Measurements from ENCODE around the gene MZT2B. TPM values are rescaled to one million over a fixed set of nuclear protein-coding genes. Genes with fewer than 3 reads are reported as not detected.
"Not testable (repeated sequence)": the region's sequence is repeated elsewhere in the genome, so short reads cannot be mapped to it uniquely, and the experiment has no call there.

MZT2B gene
- total RNA-seq, 2 donors from 2014 or later, result 214 to 244 TPM

GRCh38 chr2:130162486-130162885 is 19.6 kb upstream of the MZT2B start:
- DNase-seq; ATAC-seq; intact Hi-C loops (cut with DNase I, micrococcal nuclease): not testable (repeated sequence)

- no peak for ATAC-seq
- DNase-seq, result no peak
These were observed 19.1 kb upstream of the MZT2B start for GRCh38 chr2:130162968-130163367.

GRCh38 chr2:130165293-130166016 is 16.6 kb upstream of the MZT2B start:
- intact Hi-C loops (cut with DNase I, micrococcal nuclease), result no loop called here
- DNase-seq (no peak), ATAC-seq (no peak)

More at GRCh38 chr2:130162968-130163367, 19.1 kb upstream of the MZT2B start:
- intact Hi-C loops (cut with DNase I, micrococcal nuclease), result no loop called here

- ATAC-seq; intact Hi-C loops (cut with DNase I, micrococcal nuclease); DNase-seq: not testable (repeated sequence)
These were observed 15.5 kb upstream of the MZT2B start for GRCh38 chr2:130166611-130167010.

- peak; percentile 31 for ATAC-seq
- DNase-seq; intact Hi-C loops (cut with DNase I, micrococcal nuclease): not testable (repeated sequence)
These were observed 12.9 kb upstream of the MZT2B start for GRCh38 chr2:130169163-130169562.

DNA sequence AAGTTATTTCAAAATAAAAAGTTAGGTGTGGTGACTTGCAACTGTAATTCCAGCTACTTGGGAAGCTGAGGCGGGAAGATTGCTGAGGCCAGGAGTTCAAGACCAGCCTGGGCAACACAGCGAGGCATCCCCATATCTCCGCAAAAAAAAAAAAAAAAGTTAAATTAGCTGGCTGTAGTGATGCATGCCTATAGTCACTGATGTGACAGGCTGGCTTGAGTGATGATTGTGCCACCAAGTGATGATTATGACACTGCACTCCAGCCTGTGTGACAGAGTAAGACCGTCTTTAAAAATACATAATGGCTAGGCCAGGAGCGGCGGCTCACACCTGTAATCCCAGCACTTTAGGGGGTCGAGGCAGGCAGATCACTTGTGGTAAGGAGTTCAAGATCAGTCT is 12.2 kb upstream of the MZT2B start:
- DNase-seq, result no peak
- ATAC-seq, result no peak
- intact Hi-C loops (cut with DNase I, micrococcal nuclease), result no loop called here

DNA sequence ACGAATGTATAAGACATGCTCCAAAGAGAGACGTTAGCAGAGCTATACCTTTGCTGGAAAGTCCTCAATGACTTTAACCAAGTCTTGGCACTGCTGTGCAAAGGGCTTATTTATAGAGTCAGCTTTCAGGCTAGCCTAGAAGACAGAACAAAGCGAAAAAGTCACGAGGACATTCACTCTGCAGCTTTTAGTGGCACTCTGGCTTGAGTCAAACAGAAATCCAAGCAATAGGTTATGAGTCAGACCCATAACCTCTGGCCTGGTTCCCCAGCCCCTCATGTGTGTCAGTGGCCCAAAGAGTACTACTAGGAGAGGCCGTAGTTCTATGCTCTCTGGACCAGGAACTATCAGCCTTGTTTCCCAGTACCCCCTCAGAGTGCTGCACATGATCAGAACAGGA is 7.2 kb upstream of the MZT2B start:
- intact Hi-C loops (cut with DNase I, micrococcal nuclease); ATAC-seq: not testable (repeated sequence)

GRCh38 chr2:130180404-130181324 is 1.4 kb upstream of the MZT2B start:
- not testable (repeated sequence) for DNase-seq, ATAC-seq
- intact Hi-C loops (cut with DNase I, micrococcal nuclease), result loop anchor here in 1 of 2 donors (10.0 kb wide), 1 partner anchor 164 kb away; the partner anchor contains the start of gene IMP4

More for the DNA sequence above, 7.2 kb upstream of the MZT2B start:
- DNase-seq, result not testable (repeated sequence)

DNA sequence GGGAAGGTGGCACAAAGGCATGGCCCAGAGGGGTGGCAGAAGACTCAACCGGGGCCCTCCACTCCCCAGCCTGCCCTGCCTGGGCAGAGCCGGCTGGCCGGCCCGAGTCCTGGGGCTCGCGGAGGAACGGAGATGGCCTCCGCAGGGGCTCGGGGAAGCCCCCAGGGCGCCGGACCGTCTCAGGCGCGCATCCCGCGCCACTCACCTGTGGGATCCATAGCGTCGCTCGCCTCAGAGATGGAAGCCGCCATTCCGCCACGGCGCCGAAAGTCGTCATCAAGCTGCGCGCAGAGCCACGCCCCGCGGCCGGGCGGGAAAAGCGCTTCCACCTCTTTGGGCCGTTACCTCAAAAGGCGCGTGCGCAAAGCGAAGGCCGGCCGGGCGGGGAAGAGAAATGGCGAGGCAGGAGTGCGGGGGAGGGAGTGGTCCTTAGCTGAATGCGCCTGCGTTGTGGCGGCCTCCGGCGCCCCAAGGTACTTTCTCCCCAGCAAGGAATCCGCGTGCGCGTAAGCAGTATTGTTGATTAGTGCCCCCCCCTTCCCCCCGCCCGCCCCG is 660 bp upstream of the MZT2B start, which contains the start of gene SMPD4:
SMPD4 (minus strand) TSS at position 278 of the 555 bp plus-strand sequence. CDS start 5,010 bp downstream, outside the sequence.
- DNase-seq (peak; percentile 97 to 98), ATAC-seq (peak; percentile 89)
- intact Hi-C loops (cut with DNase I, micrococcal nuclease), result loop anchor here in 1 of 2 donors (10.0 kb wide), 1 partner anchor 163 kb away; the partner anchor contains the start of gene IMP4

GRCh38 chr2:130182826-130183511 is 907 bp downstream of the MZT2B start:
- ATAC-seq, result not testable (repeated sequence)
- intact Hi-C loops (cut with DNase I, micrococcal nuclease), result loop anchor here in 1 of 2 donors (10.0 kb wide), 1 partner anchor 162 kb away; the partner anchor contains the start of gene IMP4
- DNase-seq, result peak in 1 of 2 donors; percentile 20

DNA sequence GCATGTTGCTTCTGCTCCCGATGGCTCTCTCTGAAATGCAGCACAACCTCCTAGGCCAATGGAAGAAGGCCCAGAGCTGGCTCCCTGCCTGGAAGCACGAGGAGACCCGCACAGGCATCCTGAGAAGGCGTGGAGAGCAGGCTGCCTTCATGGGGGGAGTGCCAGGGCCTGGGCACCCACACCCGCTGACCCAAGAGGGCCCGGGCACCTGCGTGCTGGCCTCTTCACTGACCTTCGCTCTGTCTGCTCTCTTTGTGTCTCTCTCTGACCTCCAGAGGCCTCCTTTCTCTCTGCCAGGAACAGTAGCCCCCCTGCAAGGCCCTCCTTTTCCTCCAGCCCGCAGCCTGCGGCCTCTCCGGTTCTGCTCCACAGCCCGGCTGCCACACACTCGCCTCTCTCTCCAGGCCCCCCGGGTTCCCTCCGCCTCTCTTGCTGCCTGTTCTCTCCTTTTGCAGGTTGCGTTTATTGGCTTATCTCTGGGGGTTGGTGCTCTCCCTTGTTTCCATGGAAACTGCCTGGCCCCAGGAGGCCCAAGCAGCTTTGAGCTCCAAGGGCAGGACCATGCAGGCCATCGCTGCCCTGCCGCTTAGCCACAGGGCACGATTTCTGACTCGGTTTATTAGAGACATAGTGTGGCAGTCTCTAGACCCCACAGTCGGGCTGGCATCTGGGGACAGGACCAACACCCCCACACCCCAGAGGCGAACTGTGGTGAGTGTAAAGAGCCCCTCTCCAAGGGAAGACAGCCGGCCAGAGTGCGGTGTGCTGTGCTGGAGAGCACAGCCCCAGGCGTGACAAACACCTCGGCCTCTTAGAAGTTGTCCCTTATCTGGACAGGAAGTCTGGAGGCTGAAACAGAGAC is 1.7 kb downstream of the MZT2B start:
- no peak for ATAC-seq
- intact Hi-C loops (cut with DNase I, micrococcal nuclease), result loop anchor here in 1 of 2 donors (10.0 kb wide), 1 partner anchor 161 kb away; the partner anchor contains the start of gene IMP4
- DNase-seq, result peak; percentile 22 to 35

GRCh38 chr2:130185436-130185835 is 3.4 kb downstream of the MZT2B start:
- intact Hi-C loops (cut with DNase I, micrococcal nuclease), result loop anchor here in 1 of 2 donors (10.0 kb wide), 1 partner anchor 159 kb away; the partner anchor contains the start of gene IMP4
- DNase-seq, result no peak
- no peak for ATAC-seq

DNA sequence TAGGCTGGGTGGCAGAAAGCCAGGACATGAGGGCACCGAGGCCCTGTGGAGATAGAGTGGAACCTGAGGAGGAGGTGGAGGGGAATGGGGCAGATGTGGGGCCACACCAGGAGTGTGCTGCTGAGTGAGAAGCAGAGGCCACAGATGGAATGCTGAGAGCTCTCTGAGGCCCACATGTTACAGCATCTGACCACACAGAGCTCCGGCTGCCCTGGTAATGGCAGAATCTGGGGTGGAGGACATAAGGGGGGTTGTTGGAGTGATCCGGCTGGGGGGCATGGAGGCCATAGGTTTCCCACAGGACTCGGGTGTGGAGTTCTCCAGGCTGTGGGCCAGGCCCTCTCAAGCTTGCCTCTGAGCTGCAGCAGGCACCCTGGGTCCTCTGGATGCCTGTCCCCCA is 3.8 kb downstream of the MZT2B start:
- intact Hi-C loops (cut with DNase I, micrococcal nuclease), result loop anchor here in 1 of 2 donors (10.0 kb wide), 1 partner anchor 159 kb away; the partner anchor contains the start of gene IMP4
- DNase-seq (no peak), ATAC-seq (no peak)

DNA sequence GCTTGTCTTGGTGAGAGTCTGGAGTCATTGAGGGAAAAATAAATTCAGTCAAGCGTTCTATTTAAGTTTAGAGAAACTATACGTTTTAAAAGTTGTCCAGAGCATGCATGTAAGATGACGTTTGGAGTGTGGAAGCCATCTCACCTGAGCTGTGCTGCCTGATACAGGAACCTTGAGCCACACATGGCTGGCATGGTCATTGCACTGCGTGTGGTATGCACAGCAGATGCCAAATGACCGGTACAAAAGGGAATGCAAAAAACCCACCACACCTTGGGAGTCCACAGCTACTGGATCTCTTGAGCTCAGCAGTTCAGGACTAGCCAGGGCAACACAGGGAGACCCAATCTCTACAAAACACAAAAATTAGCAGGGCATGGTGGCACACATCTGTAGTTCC is 4.3 kb downstream of the MZT2B start:
- ATAC-seq (no peak), DNase-seq (no peak)
- intact Hi-C loops (cut with DNase I, micrococcal nuclease), result loop anchor here in 1 of 2 donors (10.0 kb wide), 1 partner anchor 158 kb away; the partner anchor contains the start of gene IMP4

- intact Hi-C loops (cut with DNase I, micrococcal nuclease), result loop anchor here in 1 of 2 donors (10.0 kb wide), 1 partner anchor 158 kb away; the partner anchor contains the start of gene IMP4
- ATAC-seq, result no peak
These were observed 5.2 kb downstream of the MZT2B start for GRCh38 chr2:130187268-130187667.

DNA sequence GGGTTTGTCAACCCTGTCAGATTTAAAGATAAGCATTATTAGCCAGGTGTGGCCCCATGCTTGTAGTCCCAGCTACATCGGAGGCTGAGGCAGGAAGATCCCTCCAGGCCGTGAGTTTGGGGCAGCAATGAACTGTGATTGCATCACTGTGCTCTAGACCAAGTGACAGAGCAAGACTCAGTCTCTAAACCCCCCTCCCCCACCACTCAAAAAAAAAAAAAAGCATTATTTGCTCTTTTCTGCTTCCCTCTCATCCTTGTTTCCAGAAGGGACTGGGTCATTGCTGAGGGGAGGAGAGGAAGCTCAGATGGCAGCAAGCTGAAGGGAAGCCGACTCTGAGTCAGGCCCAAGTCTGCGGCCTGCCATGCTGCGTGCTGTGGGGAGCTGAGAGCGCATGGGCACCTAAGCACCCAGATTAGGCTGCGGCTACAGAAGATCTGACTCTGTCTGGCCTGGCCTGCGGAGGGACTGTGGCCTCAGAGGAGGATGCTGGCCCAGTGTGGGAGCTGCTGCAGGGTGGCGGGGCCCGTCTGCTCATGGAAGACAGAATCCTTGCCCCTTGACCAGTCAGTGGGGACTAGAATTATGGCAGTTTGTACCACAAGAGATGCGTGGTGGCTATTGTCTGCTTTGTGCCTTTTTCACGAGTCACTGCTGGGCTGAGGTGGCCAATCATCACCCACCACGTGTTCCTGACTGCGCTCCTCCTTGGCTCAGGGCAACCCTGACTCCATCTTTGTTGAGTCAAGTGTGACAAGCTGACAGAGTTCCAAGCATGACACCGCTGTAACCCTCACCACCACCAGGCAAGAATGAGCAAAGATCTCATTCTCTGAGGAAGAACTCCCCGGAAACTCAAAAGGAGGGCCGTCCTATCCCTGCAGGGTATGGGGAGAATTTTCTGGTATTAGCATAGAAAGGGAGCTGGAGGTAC is 6.1 kb downstream of the MZT2B start:
- DNase-seq, result not testable (repeated sequence)
- intact Hi-C loops (cut with DNase I, micrococcal nuclease), result loop anchor here in 1 of 2 donors (10.0 kb wide), 1 partner anchor 157 kb away; the partner anchor contains the start of gene IMP4

More at GRCh38 chr2:130187268-130187667, 5.2 kb downstream of the MZT2B start:
- no peak for DNase-seq

More for the DNA sequence above, 6.1 kb downstream of the MZT2B start:
- ATAC-seq, result not testable (repeated sequence)

Data from left colon (tissue), 2 donors.